OCI-LY1 (cell line): ENCODE data around the gene TFE3.

Experiments used
- H2AFZ ChIP-seq: fragments of 200-600 bp; sonication (generic), shearing (Covaris generic); 2 replicates; pipeline ENCODE4 v1.6.0; 2014; ENCODE audit warnings: antibody characterized with exemption, mild to moderate bottlenecking, low read length
- H3F3A ChIP-seq: fragments of 200-600 bp; sonication (generic), shearing (Covaris generic); 2 replicates; pipeline ENCODE4 v1.6.0; 2014; ENCODE audit warnings: mild to moderate bottlenecking, antibody characterized with exemption, low read length, moderate library complexity; ENCODE audit not compliant: insufficient read depth
- H3K27ac ChIP-seq: fragments of 200-600 bp; sonication (generic); 2 replicates; pipeline ENCODE4 v1.5.1; 2014; ENCODE audit warnings: low read length, mixed run types, mild to moderate bottlenecking, low read depth; ENCODE audit not compliant: poor library complexity, severe bottlenecking
- H3K27me3 ChIP-seq: fragments of 200-600 bp; sonication (generic); 2 replicates; pipeline ENCODE4 v1.6.0; 2014; ENCODE audit warnings: antibody characterized with exemption, mild to moderate bottlenecking, low read length, moderate library complexity; ENCODE audit not compliant: insufficient read depth
- H3K36me3 ChIP-seq: fragments of 200-600 bp; sonication (generic); 2 replicates; pipeline ENCODE4 v1.6.1; 2014; ENCODE audit warnings: mild to moderate bottlenecking, antibody characterized with exemption, low read length, moderate library complexity, mixed read lengths; ENCODE audit not compliant: insufficient read depth
- H3K4me1 ChIP-seq: fragments of 200-600 bp; sonication (generic); 2 replicates; pipeline ENCODE4 v1.5.1; 2014; ENCODE audit warnings: mild to moderate bottlenecking, low read length, moderate library complexity; ENCODE audit not compliant: insufficient read depth, severe bottlenecking
- H3K4me2 ChIP-seq: fragments of 200-600 bp; sonication (generic), shearing (Covaris generic); 2 replicates; pipeline ENCODE4 v1.6.1; 2014; ENCODE audit warnings: low read length
- H3K4me3 ChIP-seq: fragments of 200-600 bp; sonication (generic); 2 replicates; pipeline ENCODE4 v1.5.1; 2014; ENCODE audit warnings: low read length, low read depth, mild to moderate bottlenecking, mixed read lengths; ENCODE audit not compliant: poor library complexity, severe bottlenecking
- H3K79me2 ChIP-seq: fragments of 200-600 bp; shearing (Covaris generic); 2 replicates; pipeline ENCODE4 v1.6.1; 2016; ENCODE audit warnings: mixed run types, low read length, mixed read lengths; ENCODE audit not compliant: insufficient read depth
- H3K9ac ChIP-seq: fragments of 200-600 bp; sonication (generic), shearing (Covaris generic); 2 replicates; pipeline ENCODE4 v1.6.1; 2014; ENCODE audit warnings: mild to moderate bottlenecking, low read length, mixed read lengths
- H3K9me2 ChIP-seq: fragments of 200-600 bp; sonication (generic), shearing (Covaris generic); 2 replicates; pipeline ENCODE4 v1.6.1; 2014; ENCODE audit warnings: low read depth, mild to moderate bottlenecking, low read length, mixed read lengths
- H3K9me3 ChIP-seq: fragments of 200-600 bp; shearing (Covaris generic); 2 replicates; pipeline ENCODE4 v1.6.1; 2014; ENCODE audit warnings: low read length, mixed read lengths
- H4K20me1 ChIP-seq: fragments of 200-600 bp; sonication (generic), shearing (Covaris generic); 2 replicates; pipeline ENCODE4 v1.6.0; 2016; ENCODE audit warnings: mild to moderate bottlenecking, low read length; ENCODE audit not compliant: insufficient read depth
- EZH2 ChIP-seq: fragments of 200-600 bp; sonication (generic), shearing (Covaris generic); IDR thresholded peaks from 2 replicates; pipeline ENCODE4 v1.8.0; 2017; ENCODE audit warnings: borderline replicate concordance, mixed run types, mild to moderate bottlenecking, antibody characterized with exemption, low read length, moderate library complexity, mixed read lengths
- TF ChIP-seq, protein P1 (sequence below): fragments of 200-600 bp; sonication (generic), shearing (Covaris generic); IDR thresholded peaks from 2 replicates; pipeline ENCODE4 v1.5.1; 2017; ENCODE audit warnings: mild to moderate bottlenecking, antibody characterized with exemption, low read length, moderate library complexity, mixed read lengths

The TFE3 gene, protein sequence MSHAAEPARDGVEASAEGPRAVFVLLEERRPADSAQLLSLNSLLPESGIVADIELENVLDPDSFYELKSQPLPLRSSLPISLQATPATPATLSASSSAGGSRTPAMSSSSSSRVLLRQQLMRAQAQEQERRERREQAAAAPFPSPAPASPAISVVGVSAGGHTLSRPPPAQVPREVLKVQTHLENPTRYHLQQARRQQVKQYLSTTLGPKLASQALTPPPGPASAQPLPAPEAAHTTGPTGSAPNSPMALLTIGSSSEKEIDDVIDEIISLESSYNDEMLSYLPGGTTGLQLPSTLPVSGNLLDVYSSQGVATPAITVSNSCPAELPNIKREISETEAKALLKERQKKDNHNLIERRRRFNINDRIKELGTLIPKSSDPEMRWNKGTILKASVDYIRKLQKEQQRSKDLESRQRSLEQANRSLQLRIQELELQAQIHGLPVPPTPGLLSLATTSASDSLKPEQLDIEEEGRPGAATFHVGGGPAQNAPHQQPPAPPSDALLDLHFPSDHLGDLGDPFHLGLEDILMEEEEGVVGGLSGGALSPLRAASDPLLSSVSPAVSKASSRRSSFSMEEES

DNA sequence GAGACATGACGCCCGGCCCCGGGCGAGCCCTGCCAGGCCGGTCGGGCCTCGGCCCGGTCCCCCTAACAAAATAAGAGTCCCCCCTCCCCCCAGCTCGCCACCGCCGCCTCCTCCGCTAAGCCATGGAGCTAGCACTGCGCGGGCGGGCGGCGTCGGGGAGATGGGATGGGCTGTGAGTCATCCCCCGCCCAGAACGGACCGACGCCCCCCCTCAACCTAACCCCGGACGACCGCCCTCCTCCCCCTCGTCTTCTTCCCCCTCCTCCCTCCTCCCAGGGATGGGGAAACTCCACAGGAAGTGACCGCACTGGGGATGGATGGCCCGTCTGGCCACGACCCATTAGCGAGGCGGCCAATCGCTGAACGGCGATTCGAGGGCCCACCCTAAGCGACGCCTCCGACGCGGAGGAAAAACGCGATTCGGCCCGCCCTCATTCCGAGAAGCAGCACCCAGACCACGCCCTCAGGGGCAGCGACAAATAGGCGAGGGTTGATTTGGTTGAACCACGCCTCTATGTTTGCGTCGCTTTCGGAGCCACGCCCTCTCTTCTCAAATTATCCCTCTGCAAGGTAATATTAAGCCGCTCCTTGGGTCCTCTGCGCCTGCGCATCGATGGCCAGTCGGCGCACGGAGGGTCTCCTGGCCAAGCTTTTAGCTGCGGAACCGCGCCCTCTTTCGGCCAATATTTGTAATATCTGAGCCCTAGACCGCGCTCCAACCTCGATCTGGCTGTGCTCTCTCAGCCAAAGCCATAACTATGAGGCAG, at the start of gene TFE3:
Gene TFE3 (minus strand): TSS at position 138 of the 767 bp plus-strand sequence. CDS start 131 bp downstream, at position 7.
- peak within 1 kb of the TSS; percentile 86 for H3K4me3 ChIP-seq
- no peak within 1 kb of the TSS for H2AFZ ChIP-seq
- no peaks in the 10 kb centered on the region for H3K79me2 ChIP-seq
- no peaks in the 10 kb centered on the region for H3F3A ChIP-seq
- H3K36me3 ChIP-seq: peaks cover 12% of the 10 kb centered on the region; the same call in 1 of the 2 replicates
- H3K4me2 ChIP-seq: peak within 1 kb of the TSS; percentile 91
- H4K20me1 ChIP-seq: no peaks in the 10 kb centered on the region
- H3K4me1 ChIP-seq: peaks cover 34% of the 10 kb centered on the region
- H3K27ac ChIP-seq: peak within 1 kb of the TSS; percentile 59
- H3K9ac ChIP-seq: peak within 1 kb of the TSS; percentile 86
- H3K27me3 ChIP-seq: no peaks in the 10 kb centered on the region
- H3K9me2 ChIP-seq: no peaks in the 10 kb centered on the region
- no peaks in the 10 kb centered on the region for H3K9me3 ChIP-seq
- TF ChIP-seq, protein P1, sequence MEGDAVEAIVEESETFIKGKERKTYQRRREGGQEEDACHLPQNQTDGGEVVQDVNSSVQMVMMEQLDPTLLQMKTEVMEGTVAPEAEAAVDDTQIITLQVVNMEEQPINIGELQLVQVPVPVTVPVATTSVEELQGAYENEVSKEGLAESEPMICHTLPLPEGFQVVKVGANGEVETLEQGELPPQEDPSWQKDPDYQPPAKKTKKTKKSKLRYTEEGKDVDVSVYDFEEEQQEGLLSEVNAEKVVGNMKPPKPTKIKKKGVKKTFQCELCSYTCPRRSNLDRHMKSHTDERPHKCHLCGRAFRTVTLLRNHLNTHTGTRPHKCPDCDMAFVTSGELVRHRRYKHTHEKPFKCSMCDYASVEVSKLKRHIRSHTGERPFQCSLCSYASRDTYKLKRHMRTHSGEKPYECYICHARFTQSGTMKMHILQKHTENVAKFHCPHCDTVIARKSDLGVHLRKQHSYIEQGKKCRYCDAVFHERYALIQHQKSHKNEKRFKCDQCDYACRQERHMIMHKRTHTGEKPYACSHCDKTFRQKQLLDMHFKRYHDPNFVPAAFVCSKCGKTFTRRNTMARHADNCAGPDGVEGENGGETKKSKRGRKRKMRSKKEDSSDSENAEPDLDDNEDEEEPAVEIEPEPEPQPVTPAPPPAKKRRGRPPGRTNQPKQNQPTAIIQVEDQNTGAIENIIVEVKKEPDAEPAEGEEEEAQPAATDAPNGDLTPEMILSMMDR: peak; percentile 53
- TF ChIP-seq EZH2: no peak

DNA sequence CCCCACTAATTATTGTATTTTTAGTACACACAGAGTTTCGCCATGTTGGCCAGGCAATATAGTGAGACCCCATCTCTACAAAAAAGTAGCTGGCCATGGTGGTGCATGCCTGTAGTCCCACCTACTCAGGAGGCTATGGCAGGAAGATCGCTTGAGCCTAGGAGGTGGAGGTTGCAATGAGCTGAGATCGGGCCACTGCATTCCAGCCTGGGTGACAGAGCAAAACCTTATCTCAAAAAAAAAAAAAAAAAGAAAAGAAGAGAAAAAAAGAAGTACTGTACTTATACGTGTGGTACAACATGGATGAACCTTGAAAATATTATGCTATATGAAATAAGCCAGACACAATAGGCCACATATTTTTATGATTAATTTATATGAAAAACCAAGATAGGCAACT, 46.4 kb upstream of the TFE3 start:
- no peaks in the 10 kb centered on the region for H3K36me3 ChIP-seq
- no peaks in the 10 kb centered on the region for H3K79me2 ChIP-seq
- H3K9ac ChIP-seq: no peak overlapping the region
- H3K4me2 ChIP-seq: no peak overlapping the region
- H4K20me1 ChIP-seq: no peaks in the 10 kb centered on the region
- H2AFZ ChIP-seq: no peak overlapping the region
- H3K27ac ChIP-seq: no peak overlapping the region
- TF ChIP-seq, protein P1: no peak
- TF ChIP-seq EZH2: no peak
- H3K4me3 ChIP-seq: no peak overlapping the region
- H3F3A ChIP-seq: no peaks in the 10 kb centered on the region
- no peaks in the 10 kb centered on the region for H3K9me3 ChIP-seq
- H3K4me1 ChIP-seq: no peaks in the 10 kb centered on the region
- no peaks in the 10 kb centered on the region for H3K9me2 ChIP-seq
- no peaks in the 10 kb centered on the region for H3K27me3 ChIP-seq

DNA sequence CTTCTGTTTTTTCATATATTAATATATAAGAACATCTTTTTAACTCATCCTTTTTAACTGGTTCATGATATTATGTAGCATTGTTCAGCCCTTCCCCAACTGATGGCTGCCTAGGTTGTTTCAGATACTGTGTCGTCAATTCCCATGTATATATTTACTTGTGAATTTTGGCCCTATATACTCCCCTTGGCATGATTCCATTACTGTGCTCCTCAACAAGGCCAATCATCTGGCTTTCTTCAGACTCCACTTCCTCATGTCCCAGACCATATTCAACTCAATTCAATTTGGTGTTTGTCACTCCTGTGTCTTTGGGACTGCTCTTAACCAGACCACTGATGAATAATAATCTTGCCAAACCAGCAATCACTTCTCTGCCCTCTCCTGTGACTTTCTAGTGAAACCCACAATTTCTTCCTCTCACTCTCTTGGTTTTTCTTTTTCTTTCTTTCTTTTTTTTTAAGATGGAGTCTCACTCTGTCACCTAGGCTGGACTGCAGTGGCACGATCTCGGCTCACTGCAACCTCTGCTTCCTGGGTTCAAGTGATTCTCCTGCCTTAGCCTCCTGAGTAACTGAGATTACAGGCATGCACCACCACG, 39.2 kb upstream of the TFE3 start:
- TF ChIP-seq, protein P1: no peak
- no peak for TF ChIP-seq EZH2
- Histone ChIP-seq H3K4me2 (no peak overlapping the region), H3K4me3 (no peak overlapping the region), H3K27me3 (no peaks in the 10 kb centered on the region), H3K27ac (no peak overlapping the region), H3K79me2 (no peaks in the 10 kb centered on the region), H3K4me1 (peaks cover 9% of the 10 kb centered on the region), H3K9ac (no peak overlapping the region), H3F3A (no peaks in the 10 kb centered on the region), H3K9me2 (no peaks in the 10 kb centered on the region), H3K36me3 (peaks cover 2% of the 10 kb centered on the region; the same call in 1 of the 2 replicates), H2AFZ (no peak overlapping the region), H3K9me3 (no peaks in the 10 kb centered on the region), H4K20me1 (no peaks in the 10 kb centered on the region)
